Right lobe of liver (tissue), 6 donors: ENCODE data around the gene SLC35G1. TPM values are rescaled to one million over a fixed set of nuclear protein-coding genes. Genes with fewer than 3 reads are reported as not detected.
A peak's percentile ranks its signal among the peaks of the same experiment; 100 is the strongest.

Source experiments
- ATAC-seq, 4 donors: fragments of 200-7000 bp; cut with Tn5 transposase; one replicate each; pipeline ENCODE4 v1.9.1; 2020; ENCODE audit warnings: mild to moderate bottlenecking in 4 of 4, moderate library complexity in 4 of 4
- DNase-seq, 3 donors: peaks; one replicate each; pipeline ENCODE4 v3.0.0-alpha.2; 2020
- H3K27ac ChIP-seq, 3 donors: fragments of 200-600 bp; one replicate each; pipeline ENCODE4 v1.8.0; 2022
- H3K27me3 ChIP-seq, 2 donors: fragments of 200-600 bp; one replicate each; pipeline ENCODE4 v1.8.0; 2022
- H3K36me3 ChIP-seq, 4 donors: fragments of 200-600 bp; sonication (generic) in 1 of 4; one replicate each; pipeline versions ENCODE4 v1.5.1 to v1.8.0; 2017 to 2022; ENCODE audit warnings: control low read depth in 1 of 4
- H3K4me1 ChIP-seq, 4 donors: fragments of 200-600 bp; sonication (generic) in 1 of 4; one replicate each; pipeline versions ENCODE4 v1.5.1 to v1.8.0; 2017 to 2022; ENCODE audit warnings: control low read depth in 1 of 4
- H3K4me3 ChIP-seq, 3 donors: fragments of 200-600 bp; one replicate each; pipeline ENCODE4 v1.8.0; 2022
- H3K9me3 ChIP-seq, 4 donors: fragments of 200-600 bp; sonication (generic) in 1 of 4; one replicate each; pipeline versions ENCODE4 v1.5.1 to v1.8.0; 2017 to 2022; ENCODE audit warnings: control low read depth in 1 of 4
- POLR2A ChIP-seq: fragments of 450-650 bp; IDR thresholded peaks from one replicate; pipeline ENCODE4 v1.6.1; 2017; ENCODE audit warnings: antibody characterized with exemption, mild to moderate bottlenecking
- WGBS: methylation state at CpG from one replicate; pipeline ENCODE4 v1.1.6; 2018; ENCODE audit warnings: low coverage, low lambda C conversion rate; ENCODE audit not compliant: insufficient coverage; ENCODE audit errors: missing lambda C conversion rate; 5-methylcytosine and 5-hydroxymethylcytosine counted together
- intact Hi-C, 2 donors: fragments of 100-400 bp; cut with DNase I; formaldehyde crosslinking; loops; one replicate each; pipeline versions ENCODE4 v1.11.2 to v1.14.1; 2022
- total RNA-seq, 6 experiments: library from RNA; depleted of rRNA in 2 of 6; stranded (reverse); fragments of >200 nt in 2 of 6; fragmentation: NEBNext Ultra II Directional in 3 of 6; extraction: Animal tissue kit (Norgen Biotek cat#: 25700) in 3 of 6; gene quantifications; one replicate each; pipeline versions ENCODE4 v1.1.0 to v1.2.4, GENCODE V29; 2016 to 2023
- TF ChIP-seq, protein P1 (sequence below), 4 donors: fragments of 200-600 bp in 3 of 4; fragments of 450-650 bp in 1 of 4; IDR thresholded peaks; one replicate each; pipeline versions ENCODE4 v1.5.1 to v1.8.0; 2016 to 2022; ENCODE audit warnings: antibody characterized with exemption in 4 of 4, mild to moderate bottlenecking in 2 of 4
- donor health status: DM: no; HTN: yes; CAD: no.
- donor health status: DM: no; HTN: no; CAD: no.
- donor health status: DM: no; HTN: no; CAD: no.
- donor health status: DM: no; HTN: yes; CAD: no.
- donor health status: DM: no; HTN: yes; CAD: no.

The SLC35G1 gene
- total RNA-seq, 6 experiments from 2014 or later = 2.6 to 7.3 (median 4.5) TPM

DNA sequence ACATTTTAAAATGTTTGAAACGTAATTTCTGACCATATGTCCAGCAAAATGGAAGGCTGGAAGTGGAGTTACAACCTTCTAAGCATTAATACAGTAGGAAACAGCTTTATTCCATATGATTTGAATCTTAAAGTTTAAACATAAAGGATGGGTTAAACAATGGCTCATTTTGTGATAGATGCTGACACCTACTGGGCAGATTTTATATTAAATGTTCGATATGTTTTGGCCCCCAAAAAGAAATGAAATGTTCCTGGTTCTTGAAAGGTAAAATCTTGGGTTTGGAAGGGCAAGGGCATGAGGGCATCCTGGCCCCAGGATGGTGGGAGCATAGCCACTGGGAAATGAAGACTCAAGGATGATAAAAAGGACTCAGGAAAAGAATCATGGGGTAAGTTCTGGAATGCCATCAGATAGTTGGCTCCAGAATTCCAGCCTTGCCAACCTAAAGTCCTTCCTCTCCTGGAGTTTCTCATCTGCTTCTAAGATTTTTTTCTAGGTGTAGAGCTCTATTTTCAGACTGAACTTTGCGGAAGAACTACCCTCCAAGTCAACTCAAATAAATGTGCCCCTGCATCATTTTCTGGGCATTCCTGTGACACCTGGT, 34.6 kb upstream of the SLC35G1 start:
- no peaks in the 10 kb centered on the region for H3K36me3 ChIP-seq
- no peaks in the 10 kb centered on the region for H3K9me3 ChIP-seq
- no peak for ATAC-seq
- no peak overlapping the region for H3K27ac ChIP-seq
- intact Hi-C loops = no loop called here
- H3K4me1 ChIP-seq = peaks cover 0 to 13% (median 6%) of the 10 kb centered on the region in 4 donors
- DNase-seq = no peak
- TF ChIP-seq, protein P1, sequence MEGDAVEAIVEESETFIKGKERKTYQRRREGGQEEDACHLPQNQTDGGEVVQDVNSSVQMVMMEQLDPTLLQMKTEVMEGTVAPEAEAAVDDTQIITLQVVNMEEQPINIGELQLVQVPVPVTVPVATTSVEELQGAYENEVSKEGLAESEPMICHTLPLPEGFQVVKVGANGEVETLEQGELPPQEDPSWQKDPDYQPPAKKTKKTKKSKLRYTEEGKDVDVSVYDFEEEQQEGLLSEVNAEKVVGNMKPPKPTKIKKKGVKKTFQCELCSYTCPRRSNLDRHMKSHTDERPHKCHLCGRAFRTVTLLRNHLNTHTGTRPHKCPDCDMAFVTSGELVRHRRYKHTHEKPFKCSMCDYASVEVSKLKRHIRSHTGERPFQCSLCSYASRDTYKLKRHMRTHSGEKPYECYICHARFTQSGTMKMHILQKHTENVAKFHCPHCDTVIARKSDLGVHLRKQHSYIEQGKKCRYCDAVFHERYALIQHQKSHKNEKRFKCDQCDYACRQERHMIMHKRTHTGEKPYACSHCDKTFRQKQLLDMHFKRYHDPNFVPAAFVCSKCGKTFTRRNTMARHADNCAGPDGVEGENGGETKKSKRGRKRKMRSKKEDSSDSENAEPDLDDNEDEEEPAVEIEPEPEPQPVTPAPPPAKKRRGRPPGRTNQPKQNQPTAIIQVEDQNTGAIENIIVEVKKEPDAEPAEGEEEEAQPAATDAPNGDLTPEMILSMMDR (IDR thresholded peaks at IDR 0.05) = peak; percentile 33 to 59 (median 45)
- TF ChIP-seq POLR2A = no peak
- WGBS = 4% methylated on average over 2 of the region's 3 CpGs
- H3K4me3 ChIP-seq = no peak overlapping the region
- H3K27me3 ChIP-seq = no peaks in the 10 kb centered on the region

DNA sequence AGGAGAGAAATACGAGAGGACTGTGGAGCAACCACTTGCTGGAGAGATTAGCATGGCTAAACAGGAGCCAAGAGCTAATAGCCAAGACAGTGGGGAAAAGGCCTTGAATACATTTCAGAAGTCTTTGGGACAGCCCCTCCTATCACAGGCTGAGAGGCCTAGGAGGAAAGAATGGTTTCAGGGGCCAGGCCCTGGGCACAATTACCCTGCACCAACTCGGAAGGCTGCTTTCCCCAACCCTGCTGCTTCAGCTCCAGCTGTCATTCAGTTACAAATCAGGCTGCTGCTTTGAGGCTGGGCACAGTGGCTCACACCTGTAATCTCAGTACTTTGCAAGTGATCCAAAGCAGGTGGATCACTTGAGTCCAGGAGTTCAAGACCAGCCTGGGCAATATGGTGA, 32.0 kb upstream of the SLC35G1 start:
- intact Hi-C loops = no loop called here
- no peak overlapping the region for H3K27ac ChIP-seq
- H3K4me1 ChIP-seq = no peaks in the 10 kb centered on the region
- DNase-seq (no peak), ATAC-seq (no peak)
- WGBS = 86% methylated on average over 1 of the region's 2 CpGs
- no peak overlapping the region for H3K4me3 ChIP-seq
- TF ChIP-seq, protein P1 (IDR thresholded peaks at IDR 0.05) = no peak
- no peak for TF ChIP-seq POLR2A
- H3K36me3 ChIP-seq = no peaks in the 10 kb centered on the region
- no peaks in the 10 kb centered on the region for H3K27me3 ChIP-seq
- H3K9me3 ChIP-seq = no peaks in the 10 kb centered on the region

DNA sequence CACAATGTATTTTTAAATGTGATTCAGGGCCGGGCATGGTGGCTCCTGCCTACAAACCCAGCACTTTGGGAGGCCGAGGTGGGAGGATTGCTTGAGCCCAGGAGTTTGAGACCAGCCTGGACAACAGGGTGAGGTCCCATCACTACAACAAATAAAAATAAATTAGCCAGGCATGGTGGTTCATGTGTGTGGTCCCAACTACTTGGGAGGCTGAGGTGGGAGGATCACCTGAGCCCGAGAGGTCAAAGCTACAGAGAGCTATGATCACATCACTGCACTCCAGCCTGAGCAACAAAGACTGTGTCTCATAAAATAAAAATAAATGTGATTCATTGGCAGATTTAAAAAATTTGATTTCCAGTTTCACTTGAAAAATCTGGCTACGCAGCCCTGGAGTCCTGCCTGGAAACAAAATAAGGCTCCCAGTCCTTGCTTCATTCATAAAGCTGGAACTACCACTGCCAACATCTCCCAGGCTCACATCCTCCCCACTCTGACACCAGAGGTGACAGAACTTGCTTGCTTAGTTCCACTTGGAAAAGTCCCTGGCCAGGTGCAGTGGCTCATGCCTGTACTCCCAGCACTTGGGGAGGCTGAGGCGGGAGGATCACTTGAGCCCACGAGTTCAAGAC, 27.9 kb upstream of the SLC35G1 start:
- intact Hi-C loops = no loop called here
- Histone ChIP-seq H3K27ac (no peak overlapping the region), H3K4me1 (no peaks in the 10 kb centered on the region), H3K4me3 (no peak overlapping the region), H3K36me3 (no peaks in the 10 kb centered on the region), H3K27me3 (no peaks in the 10 kb centered on the region), H3K9me3 (no peaks in the 10 kb centered on the region)
- no peak for ATAC-seq
- DNase-seq = no peak
- WGBS = 76% methylated on average over 4 of the region's 6 CpGs
- TF ChIP-seq, protein P1 (IDR thresholded peaks at IDR 0.05) = no peak
- TF ChIP-seq POLR2A = no peak

DNA sequence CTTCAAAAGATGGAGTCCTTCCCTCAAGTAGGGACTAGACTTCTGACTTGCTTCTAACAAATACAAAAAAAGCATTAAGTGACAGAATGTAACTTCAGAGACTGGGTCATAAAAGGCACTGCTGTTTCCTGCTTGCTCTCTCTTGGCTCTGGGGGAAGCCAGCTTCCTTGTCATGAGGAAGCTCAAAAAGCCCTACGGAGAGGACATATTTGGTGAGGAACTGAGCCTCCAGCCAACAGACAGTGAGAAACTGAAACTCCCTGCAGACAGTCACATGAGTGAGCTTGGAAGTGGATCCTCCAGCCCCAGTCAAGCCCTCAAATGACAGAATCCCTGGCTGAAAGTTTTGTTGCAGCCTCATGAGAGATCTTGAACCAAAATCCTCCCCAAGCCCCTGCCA, 26.3 kb upstream of the SLC35G1 start:
- Histone ChIP-seq H3K4me1 (no peaks in the 10 kb centered on the region), H3K27ac (no peak overlapping the region), H3K4me3 (no peak overlapping the region), H3K27me3 (no peaks in the 10 kb centered on the region), H3K36me3 (no peaks in the 10 kb centered on the region), H3K9me3 (no peaks in the 10 kb centered on the region)
- no CpG with 5 or more reads among the region's 1 CpG for WGBS
- no peak for TF ChIP-seq POLR2A
- TF ChIP-seq, protein P1 (IDR thresholded peaks at IDR 0.05) = no peak
- no peak for DNase-seq
- intact Hi-C loops = no loop called here
- ATAC-seq = no peak
